Erythroblast (primary cell): ENCODE results near the gene DHRSX.

Source experiments
- GATA1 ChIP-seq: IDR thresholded peaks from 2 replicates; pipeline ENCODE4 v1.6.1; 2011; ENCODE audit warnings: low read depth, mild to moderate bottlenecking, control low read depth, low read length, moderate library complexity
- POLR2A ChIP-seq: IDR thresholded peaks from 2 replicates; pipeline ENCODE4 v1.6.1; 2011; ENCODE audit warnings: mild to moderate bottlenecking, low read length

DNA sequence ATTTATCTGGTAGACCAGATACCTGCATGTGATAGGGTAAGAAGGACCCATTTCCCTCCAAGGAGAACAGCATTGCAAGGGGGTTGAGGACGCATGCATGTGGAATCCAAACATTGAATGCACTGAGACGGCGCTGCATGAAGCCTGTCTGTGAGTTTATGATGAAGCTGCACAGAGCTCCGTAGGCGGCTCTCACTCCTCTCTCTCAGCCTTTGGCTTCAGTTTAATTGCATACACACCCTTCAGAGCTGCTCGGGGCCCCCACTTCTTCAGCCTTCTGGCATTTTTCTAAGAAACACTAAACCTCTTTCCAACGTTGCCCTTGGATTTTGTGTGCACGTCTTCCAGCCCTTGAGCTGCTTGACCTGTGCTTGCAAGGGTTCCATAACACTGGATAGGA lies 176.6 kb downstream of the DHRSX start:
- no peak for TF ChIP-seq POLR2A
- no peak for TF ChIP-seq GATA1
